PC-9 (cell line): ENCODE data around the gene SLC38A9. TPM values are rescaled to one million over a fixed set of nuclear protein-coding genes. Genes with fewer than 3 reads are reported as not detected.

Experiments
- BruUV-seq: library from RNA; stranded (reverse); fragments of 400-500 nt; replicated peaks from 2 replicates; lab custom pipeline; 2021; lab: Mats Ljungman, UMichigan
- CTCF ChIA-PET: fragments of 300-600 bp; sonication (Branson Sonifier 250); formaldehyde crosslinking; loops from one replicate; lab custom pipeline; 2022; ENCODE audit warnings: antibody characterized with exemption; lab: Charles Lee
- POLR2A ChIA-PET: fragments of 300-600 bp; sonication (Branson Sonifier 250); formaldehyde crosslinking; loops from one replicate; lab custom pipeline; 2022; ENCODE audit warnings: antibody characterized with exemption; ENCODE audit not compliant: unreplicated experiment; lab: Charles Lee
- DNase-seq, 2 experiments: peaks; one replicate each; pipeline versions ENCODE4 v3.0.0 to v3.0.0-alpha.2; 2015 to 2022; ENCODE audit warnings: mixed read lengths in 1 of 2
- H2AFZ ChIP-seq: fragments of 200-600 bp; sonication (generic); 2 replicates; pipeline ENCODE4 v1.8.1; 2017; ENCODE audit warnings: antibody characterized with exemption
- H3F3A ChIP-seq: fragments of 200-600 bp; sonication (generic); 2 replicates; pipeline ENCODE4 v1.8.1; 2017; ENCODE audit warnings: antibody characterized with exemption, mild to moderate bottlenecking, low read depth; ENCODE audit not compliant: insufficient read depth
- H3K27ac ChIP-seq: fragments of 200-600 bp; sonication (generic); 2 replicates; pipeline ENCODE4 v1.6.1; 2016; ENCODE audit warnings: mixed run types
- H3K27me3 ChIP-seq: fragments of 200-600 bp; sonication (generic); 2 replicates; pipeline ENCODE4 v1.6.1; 2016; ENCODE audit warnings: low read depth, mixed run types; ENCODE audit not compliant: insufficient read depth
- H3K36me3 ChIP-seq: fragments of 200-600 bp; sonication (generic); 2 replicates; pipeline ENCODE4 v1.6.1; 2016; ENCODE audit warnings: low read depth, mixed run types
- H3K4me1 ChIP-seq: fragments of 200-600 bp; sonication (generic); replicated peaks from 2 replicates; pipeline ENCODE4 v1.6.1; 2016; ENCODE audit warnings: mixed run types; ENCODE audit not compliant: insufficient read depth
- H3K4me2 ChIP-seq: fragments of 200-600 bp; sonication (generic); 2 replicates; pipeline ENCODE4 v1.6.1; 2017; ENCODE audit warnings: mixed run types
- H3K4me3 ChIP-seq: fragments of 200-600 bp; sonication (generic); 2 replicates; pipeline ENCODE4 v1.6.1; 2016; ENCODE audit warnings: mixed run types
- H3K79me2 ChIP-seq: fragments of 200-600 bp; sonication (generic); 2 replicates; pipeline ENCODE4 v1.6.1; 2017; ENCODE audit warnings: low read depth, mixed run types
- H3K9me2 ChIP-seq: fragments of 200-600 bp; sonication (generic); 2 replicates; pipeline ENCODE4 v1.8.1; 2017; ENCODE audit warnings: mild to moderate bottlenecking; ENCODE audit not compliant: insufficient read depth
- H3K9me3 ChIP-seq: fragments of 200-600 bp; sonication (generic); 2 replicates; pipeline ENCODE4 v1.8.1; 2016; ENCODE audit warnings: low read depth; ENCODE audit not compliant: insufficient read depth
- H4K20me1 ChIP-seq: fragments of 200-600 bp; sonication (generic); 2 replicates; pipeline ENCODE4 v1.8.1; 2017; ENCODE audit not compliant: insufficient read depth
- EZH2 ChIP-seq: fragments of 200-600 bp; sonication (generic); IDR thresholded peaks from 2 replicates; pipeline ENCODE4 v1.8.0; 2017; ENCODE audit warnings: antibody characterized with exemption, low read depth
- intact Hi-C: fragments of 100-400 bp; cut with micrococcal nuclease; formaldehyde crosslinking; loops from one replicate; pipeline ENCODE4 v1.10.0; 2022; ENCODE audit not compliant: unreplicated experiment
- total RNA-seq: library from RNA; stranded (reverse); gene quantifications from 2 replicates; pipeline ENCODE4 v1.2.3, GENCODE V29; 2021
- TF ChIP-seq, protein P1 (sequence below): fragments of 200-600 bp; sonication (generic); conservative IDR thresholded peaks from 2 replicates; pipeline ENCODE4 v1.6.1; 2017; ENCODE audit warnings: mixed run types, antibody characterized with exemption, mild to moderate bottlenecking, moderate library complexity

SLC38A9 gene
- total RNA-seq, 1 experiment from 2014 or later = 26.6 TPM

DNA sequence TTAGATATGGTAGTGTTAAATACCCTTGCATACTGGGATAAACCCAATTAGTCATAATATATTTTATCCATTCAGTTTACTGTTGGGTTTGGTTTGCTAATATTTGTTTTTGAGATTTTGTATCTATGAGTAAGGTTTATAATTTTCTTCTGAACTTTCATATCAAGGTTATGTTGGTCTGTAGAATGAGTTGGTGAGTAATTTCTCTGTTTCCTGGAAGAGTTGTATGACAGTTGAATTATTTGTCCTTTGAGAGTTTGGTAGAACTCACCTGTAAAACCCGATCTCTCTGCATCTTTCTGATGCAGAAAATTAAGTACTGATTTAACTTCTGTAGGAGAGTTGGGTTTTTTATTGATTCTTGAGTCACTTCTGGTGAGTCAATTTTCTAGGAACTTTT is 46.1 kb upstream of the SLC38A9 start:
- H2AFZ ChIP-seq = 0 out of 2 replicates have a peak overlapping the region, but pooled peaks have one; percentile 39
- H3K9me3 ChIP-seq = no peaks in the 10 kb centered on the region
- peak in 1 of 2 experiments; percentile 40 for DNase-seq
- no TSS peak for BruUV-seq
- no peak overlapping the region for H3K4me3 ChIP-seq
- no peaks in the 10 kb centered on the region for H3K79me2 ChIP-seq
- POLR2A ChIA-PET = no interaction called here
- no peak for TF ChIP-seq EZH2
- TF ChIP-seq, protein P1, sequence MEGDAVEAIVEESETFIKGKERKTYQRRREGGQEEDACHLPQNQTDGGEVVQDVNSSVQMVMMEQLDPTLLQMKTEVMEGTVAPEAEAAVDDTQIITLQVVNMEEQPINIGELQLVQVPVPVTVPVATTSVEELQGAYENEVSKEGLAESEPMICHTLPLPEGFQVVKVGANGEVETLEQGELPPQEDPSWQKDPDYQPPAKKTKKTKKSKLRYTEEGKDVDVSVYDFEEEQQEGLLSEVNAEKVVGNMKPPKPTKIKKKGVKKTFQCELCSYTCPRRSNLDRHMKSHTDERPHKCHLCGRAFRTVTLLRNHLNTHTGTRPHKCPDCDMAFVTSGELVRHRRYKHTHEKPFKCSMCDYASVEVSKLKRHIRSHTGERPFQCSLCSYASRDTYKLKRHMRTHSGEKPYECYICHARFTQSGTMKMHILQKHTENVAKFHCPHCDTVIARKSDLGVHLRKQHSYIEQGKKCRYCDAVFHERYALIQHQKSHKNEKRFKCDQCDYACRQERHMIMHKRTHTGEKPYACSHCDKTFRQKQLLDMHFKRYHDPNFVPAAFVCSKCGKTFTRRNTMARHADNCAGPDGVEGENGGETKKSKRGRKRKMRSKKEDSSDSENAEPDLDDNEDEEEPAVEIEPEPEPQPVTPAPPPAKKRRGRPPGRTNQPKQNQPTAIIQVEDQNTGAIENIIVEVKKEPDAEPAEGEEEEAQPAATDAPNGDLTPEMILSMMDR = no peak
- CTCF ChIA-PET = no interaction called here
- H3K27me3 ChIP-seq = no peaks in the 10 kb centered on the region
- no peak overlapping the region for H3K27ac ChIP-seq
- no peaks in the 10 kb centered on the region; the same call in 1 of the 2 replicates for H3K4me1 ChIP-seq
- H4K20me1 ChIP-seq = no peaks in the 10 kb centered on the region
- H3K36me3 ChIP-seq = no peaks in the 10 kb centered on the region
- intact Hi-C loops = loop anchor here (5.0 kb wide), 1 partner anchor 44 kb away; no protein-coding TSS in a partner anchor
- H3F3A ChIP-seq = no peaks in the 10 kb centered on the region
- no peak overlapping the region for H3K4me2 ChIP-seq
- peaks cover 5% of the 10 kb centered on the region; the same call in 1 of the 2 replicates for H3K9me2 ChIP-seq

DNA sequence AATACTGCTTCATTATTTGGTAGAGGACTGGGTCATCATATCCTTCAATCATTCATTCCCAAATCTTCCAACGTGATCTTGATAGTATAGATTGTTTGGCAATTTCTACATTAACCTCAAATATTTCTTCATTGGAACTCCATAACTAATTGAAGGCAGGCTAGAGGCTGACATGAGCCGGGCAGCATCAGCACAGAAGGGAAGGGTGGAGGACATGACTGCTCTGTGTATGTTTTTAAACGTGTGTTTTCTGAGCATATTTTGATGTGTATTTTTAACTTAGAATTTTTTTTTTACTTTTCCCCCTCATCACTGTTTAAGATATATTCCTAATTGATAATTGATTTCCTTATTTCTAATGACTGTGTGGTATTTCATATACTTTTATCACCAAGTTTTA is 38.4 kb upstream of the SLC38A9 start:
- Histone ChIP-seq H3K4me3 (no peak overlapping the region), H3F3A (no peaks in the 10 kb centered on the region)

GRCh38 chr5:55750063-55750462 is 37.9 kb upstream of the SLC38A9 start:
- no peaks in the 10 kb centered on the region for H3K79me2 ChIP-seq
- no peaks in the 10 kb centered on the region for H3K9me3 ChIP-seq
- CTCF ChIA-PET = no interaction called here
- no peak overlapping the region for H3K4me3 ChIP-seq
- H4K20me1 ChIP-seq = no peaks in the 10 kb centered on the region
- H3K4me2 ChIP-seq = no peak overlapping the region
- no peaks in the 10 kb centered on the region for H3F3A ChIP-seq
- H2AFZ ChIP-seq = no peak overlapping the region
- TF ChIP-seq, protein P1 = no peak
- no peak for TF ChIP-seq EZH2
- POLR2A ChIA-PET = no interaction called here
- H3K4me1 ChIP-seq = no peaks in the 10 kb centered on the region
- no TSS peak for BruUV-seq
- 0 out of 2 replicates have a peak, but pooled peaks cover 5% of the 10 kb centered on the region for H3K9me2 ChIP-seq
- no peak for DNase-seq
- no peaks in the 10 kb centered on the region for H3K27me3 ChIP-seq
- H3K36me3 ChIP-seq = no peaks in the 10 kb centered on the region
- intact Hi-C loops = no loop called here
- no peak overlapping the region for H3K27ac ChIP-seq

More for the DNA sequence above, 38.4 kb upstream of the SLC38A9 start:
- intact Hi-C loops = no loop called here
- Histone ChIP-seq H3K9me2 (0 out of 2 replicates have a peak, but pooled peaks cover 5% of the 10 kb centered on the region), H4K20me1 (no peaks in the 10 kb centered on the region), H2AFZ (no peak overlapping the region), H3K9me3 (no peaks in the 10 kb centered on the region), H3K27ac (no peak overlapping the region), H3K27me3 (no peaks in the 10 kb centered on the region), H3K79me2 (no peaks in the 10 kb centered on the region), H3K4me2 (no peak overlapping the region), H3K4me1 (no peaks in the 10 kb centered on the region), H3K36me3 (no peaks in the 10 kb centered on the region)
- no TSS peak for BruUV-seq
- TF ChIP-seq, protein P1 = no peak
- TF ChIP-seq EZH2 = no peak
- DNase-seq = no peak
- ChIA-PET POLR2A (no interaction called here), CTCF (no interaction called here)
